AG10803 (cell line): Measurements from ENCODE around the gene SORT1.
"Not testable (repeated sequence)": the region's sequence is repeated elsewhere in the genome, so short reads cannot be mapped to it uniquely, and the experiment has no call there.

Experiments used
- DNase-seq: peaks from one replicate; pipeline ENCODE4 v3.0.0; 2010; ENCODE audit warnings: low read depth
- H3K4me3 ChIP-seq: 2 replicates; pipeline ENCODE4 v1.5.1; 2011; ENCODE audit warnings: mild to moderate bottlenecking, low read length, control low read depth
- TF ChIP-seq, protein P1 (sequence below): conservative IDR thresholded peaks from 2 replicates; pipeline ENCODE4 v1.5.1; 2011; ENCODE audit warnings: mild to moderate bottlenecking, low read length, control low read depth, inconsistent platforms

The SORT1 gene

DNA sequence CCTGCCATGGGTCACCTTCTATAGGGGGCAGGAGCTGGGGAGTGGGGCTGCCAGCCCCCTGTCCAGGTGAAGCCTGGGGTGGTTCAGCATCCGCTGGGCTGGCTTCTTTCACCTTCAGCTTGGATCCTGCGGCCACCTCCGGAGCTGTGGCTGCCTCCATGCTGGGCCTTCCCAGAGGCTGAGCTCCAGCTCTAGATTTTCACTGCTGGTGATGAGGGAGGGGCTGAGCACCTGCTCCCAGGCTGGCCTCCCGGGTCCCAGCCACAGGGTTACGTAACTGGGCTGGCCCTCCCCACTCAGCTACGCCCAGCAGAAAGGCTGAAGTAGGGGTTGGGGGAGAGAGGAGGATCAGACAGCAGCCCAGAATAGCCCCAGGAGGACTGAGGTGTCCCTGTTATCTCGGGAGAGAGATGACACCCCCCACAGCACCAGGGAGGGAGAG lies 90.9 kb downstream of the SORT1 start, which contains the start of gene MYBPHL:
Gene MYBPHL (minus strand): TSS at position 180 of the 442 bp plus-strand sequence. CDS start 20 bp downstream, at position 160.
- DNase-seq = no peak
- TF ChIP-seq, protein P1, sequence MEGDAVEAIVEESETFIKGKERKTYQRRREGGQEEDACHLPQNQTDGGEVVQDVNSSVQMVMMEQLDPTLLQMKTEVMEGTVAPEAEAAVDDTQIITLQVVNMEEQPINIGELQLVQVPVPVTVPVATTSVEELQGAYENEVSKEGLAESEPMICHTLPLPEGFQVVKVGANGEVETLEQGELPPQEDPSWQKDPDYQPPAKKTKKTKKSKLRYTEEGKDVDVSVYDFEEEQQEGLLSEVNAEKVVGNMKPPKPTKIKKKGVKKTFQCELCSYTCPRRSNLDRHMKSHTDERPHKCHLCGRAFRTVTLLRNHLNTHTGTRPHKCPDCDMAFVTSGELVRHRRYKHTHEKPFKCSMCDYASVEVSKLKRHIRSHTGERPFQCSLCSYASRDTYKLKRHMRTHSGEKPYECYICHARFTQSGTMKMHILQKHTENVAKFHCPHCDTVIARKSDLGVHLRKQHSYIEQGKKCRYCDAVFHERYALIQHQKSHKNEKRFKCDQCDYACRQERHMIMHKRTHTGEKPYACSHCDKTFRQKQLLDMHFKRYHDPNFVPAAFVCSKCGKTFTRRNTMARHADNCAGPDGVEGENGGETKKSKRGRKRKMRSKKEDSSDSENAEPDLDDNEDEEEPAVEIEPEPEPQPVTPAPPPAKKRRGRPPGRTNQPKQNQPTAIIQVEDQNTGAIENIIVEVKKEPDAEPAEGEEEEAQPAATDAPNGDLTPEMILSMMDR = no peak
- no peak within 1 kb of the TSS for H3K4me3 ChIP-seq

DNA sequence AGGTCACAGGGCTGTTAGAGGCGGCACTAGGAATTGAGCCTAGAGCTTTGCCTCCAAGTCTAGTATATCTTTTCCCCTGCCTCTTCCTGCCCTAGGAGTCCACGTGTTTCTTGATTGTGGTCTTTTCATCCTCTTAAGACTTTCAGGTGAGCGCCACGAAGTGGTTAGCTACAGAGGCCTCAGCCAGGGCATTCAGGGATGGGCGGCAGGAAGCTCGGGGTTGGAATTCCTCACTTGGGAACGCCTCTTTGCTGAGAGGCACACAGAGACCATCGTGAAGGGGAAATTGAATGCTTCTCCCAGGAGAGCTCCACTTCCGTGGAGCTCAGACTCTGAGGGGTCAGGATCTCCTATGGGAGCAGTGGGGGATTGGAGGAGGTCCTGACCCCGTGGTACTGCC lies 91.7 kb downstream of the SORT1 start:
- not testable (repeated sequence) for H3K4me3 ChIP-seq, DNase-seq

DNA sequence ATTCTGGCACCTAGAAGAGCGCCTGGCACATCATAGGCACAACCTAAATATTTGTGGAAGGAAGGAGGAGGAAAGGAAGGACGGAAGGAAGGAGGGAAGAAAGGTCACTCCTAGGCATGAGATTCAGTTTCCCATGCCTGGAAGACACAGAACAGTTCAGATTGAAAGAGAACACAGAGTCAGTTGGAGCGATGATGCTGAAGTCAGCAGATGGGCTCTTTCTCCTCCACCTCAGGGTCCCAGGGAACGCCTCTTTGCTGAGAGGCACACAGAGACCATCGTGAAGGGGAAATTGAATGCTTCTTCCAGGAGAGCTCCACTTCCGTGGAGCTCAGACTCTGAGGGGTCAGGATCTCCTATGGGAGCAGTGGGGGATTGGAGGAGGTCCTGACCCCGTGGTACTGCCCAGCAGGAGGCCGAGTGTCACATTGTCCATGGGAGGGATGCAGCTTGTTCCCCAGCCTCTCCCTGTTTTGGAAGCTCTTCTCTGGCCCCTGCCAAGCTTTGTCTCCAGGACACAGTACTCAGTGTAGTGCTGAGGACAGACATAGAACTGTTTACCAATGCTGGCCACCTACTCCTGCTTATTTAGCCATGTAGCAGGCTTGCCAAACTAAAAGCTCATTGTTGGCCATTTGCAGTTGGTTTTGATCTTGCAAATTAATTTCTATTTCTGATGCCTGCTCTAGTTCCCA lies 93.3 kb downstream of the SORT1 start:
- no peak for DNase-seq
- H3K4me3 ChIP-seq = no peak overlapping the region
- TF ChIP-seq, protein P1 = no peak

DNA sequence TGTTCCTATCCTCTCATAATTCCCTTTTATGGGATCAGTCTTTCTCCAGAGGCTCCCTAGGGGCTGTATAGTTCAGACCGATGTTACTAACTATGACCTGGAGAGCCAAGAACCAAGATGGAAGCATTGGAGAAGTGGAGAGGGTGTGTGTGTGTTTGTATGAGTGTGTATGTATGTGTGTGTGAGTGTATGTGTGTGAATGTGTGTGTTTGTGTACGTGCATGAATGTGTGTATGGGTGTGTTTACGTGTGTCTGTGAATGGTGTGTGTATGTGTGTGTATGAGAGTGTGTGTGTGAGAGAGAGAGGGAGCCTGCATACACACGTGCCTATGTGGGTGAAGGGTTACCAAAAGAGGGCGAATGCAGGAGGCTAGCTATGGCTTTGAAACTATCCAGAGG lies 95.8 kb downstream of the SORT1 start:
- TF ChIP-seq, protein P1 = no peak
- no peak for DNase-seq
- H3K4me3 ChIP-seq = no peak overlapping the region

DNA sequence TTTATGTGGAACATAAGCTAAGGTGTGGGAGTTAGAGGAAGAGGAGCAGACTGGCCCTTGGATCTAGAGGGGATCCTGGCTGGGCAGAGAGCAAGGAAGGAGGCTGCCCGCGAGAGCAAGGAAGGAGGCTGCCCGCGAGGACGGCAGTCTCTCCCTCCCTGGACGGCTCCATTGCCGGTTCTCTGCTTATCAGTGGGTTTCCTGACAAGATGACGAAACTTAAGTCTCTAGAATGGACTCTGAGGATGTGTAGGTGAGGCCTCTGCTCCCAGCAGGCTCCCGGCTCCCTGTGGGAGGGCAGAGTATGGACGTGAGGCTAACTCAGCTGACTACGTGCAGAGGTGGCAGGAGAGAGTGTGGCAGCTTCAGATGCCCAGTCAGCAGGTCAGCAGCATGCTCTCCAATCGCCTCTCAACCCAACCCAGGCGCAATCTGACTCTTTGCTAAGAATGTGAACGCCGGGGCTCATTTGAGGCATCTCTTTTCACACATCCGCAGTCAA lies 97.0 kb downstream of the SORT1 start:
- no peak for DNase-seq
- TF ChIP-seq, protein P1 = no peak
- no peak overlapping the region for H3K4me3 ChIP-seq

GRCh38 chr1:109299558-109300343 lies 98.0 kb downstream of the SORT1 start:
- H3K4me3 ChIP-seq = no peak overlapping the region
- TF ChIP-seq, protein P1 = no peak
- DNase-seq = peak; percentile 10

- H3K4me3 ChIP-seq = no peak overlapping the region
- TF ChIP-seq, protein P1 = no peak
- peak; percentile 91 for DNase-seq
These were observed 98.8 kb downstream of the SORT1 start for GRCh38 chr1:109298666-109299557.
